HG03064 (cell line): ENCODE data around the gene GNAZ.
"Not testable (repeated sequence)": the region's sequence is repeated elsewhere in the genome, so short reads cannot be mapped to it uniquely, and the experiment has no call there.

Source experiments
- ATAC-seq: cut with Tn5 transposase; IDR thresholded peaks from one replicate; pipeline ENCODE4 v1.9.1; 2021; ENCODE audit warnings: low read depth; ENCODE audit not compliant: unreplicated experiment

GNAZ gene

DNA sequence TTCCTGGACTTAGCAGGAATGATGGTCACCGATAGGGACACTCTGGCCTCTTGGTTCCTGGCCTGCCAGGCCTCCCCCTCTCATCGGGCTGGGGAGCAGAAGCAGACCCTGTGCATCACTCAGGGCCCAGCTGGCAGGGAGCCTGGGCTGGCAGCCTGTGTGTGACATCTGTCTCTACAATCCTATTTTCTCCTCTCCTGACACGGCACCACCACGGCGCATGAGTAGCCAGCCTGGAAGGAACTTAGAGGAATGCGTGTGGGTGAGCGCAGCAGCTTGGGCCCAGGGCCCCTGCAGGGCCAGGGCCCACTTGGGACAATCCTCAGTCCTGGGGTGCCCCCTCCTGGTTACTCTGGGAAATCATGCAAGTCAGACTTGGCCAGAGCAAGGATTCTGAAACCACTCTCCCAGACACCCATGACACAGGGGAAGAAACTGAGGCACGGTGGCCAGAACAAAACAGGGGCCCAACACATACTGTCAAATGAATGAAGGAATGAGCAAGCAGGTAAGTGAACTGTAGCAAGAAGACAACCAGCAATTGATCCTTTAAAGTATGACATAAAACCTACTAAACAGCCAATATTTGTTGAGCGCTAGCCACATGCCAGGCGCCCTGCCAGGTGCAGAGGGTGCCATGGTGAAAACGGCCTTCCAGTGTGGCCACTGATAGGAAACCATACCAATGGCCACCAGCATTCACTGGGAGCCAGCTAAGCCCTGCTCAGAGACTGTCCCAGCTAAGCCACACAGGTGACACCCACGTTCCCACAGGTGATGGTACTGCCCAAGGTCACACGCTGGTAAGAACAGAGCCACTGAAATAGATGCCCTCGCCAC, 58.2 kb downstream of the GNAZ start:
- no peak for ATAC-seq

DNA sequence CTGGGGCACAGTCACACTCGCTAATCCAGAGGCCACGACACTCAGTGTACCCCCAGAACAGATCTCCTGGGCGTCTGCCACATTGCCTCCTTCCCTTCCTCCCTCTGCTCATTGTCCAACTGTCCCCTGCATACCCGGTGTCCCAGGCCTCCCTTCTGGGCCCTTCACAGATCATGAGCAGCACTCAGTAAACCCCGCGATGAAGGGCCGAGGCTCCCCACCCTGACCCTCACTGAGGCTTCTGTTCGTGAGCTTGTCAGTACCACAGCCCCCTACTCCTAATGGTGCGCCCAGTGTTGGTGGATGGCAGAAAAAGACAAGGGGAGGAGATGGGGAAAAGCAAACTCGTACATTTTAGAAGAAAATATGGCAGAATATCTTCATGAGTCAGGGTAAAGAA, 58.8 kb downstream of the GNAZ start:
- no peak for ATAC-seq

DNA sequence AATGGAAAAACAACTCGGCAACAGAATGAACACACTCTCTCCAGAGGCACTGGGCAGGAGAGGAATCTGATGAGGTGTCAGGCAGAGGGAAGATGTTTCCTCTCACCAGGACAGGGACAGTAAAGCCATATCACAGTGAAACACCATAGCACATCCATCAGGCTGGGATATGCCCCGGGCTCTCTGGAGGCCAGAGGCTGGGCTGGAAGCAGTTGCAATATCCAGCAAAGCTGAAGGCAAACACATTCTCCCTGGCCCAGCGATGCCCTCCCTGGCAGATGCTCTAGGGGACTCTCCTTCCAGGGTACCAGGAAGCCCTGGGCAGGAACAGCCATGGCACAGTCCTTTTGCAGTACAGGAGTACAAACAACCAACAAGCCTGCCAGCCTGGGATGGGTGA, 60.4 kb downstream of the GNAZ start:
- no peak for ATAC-seq

DNA sequence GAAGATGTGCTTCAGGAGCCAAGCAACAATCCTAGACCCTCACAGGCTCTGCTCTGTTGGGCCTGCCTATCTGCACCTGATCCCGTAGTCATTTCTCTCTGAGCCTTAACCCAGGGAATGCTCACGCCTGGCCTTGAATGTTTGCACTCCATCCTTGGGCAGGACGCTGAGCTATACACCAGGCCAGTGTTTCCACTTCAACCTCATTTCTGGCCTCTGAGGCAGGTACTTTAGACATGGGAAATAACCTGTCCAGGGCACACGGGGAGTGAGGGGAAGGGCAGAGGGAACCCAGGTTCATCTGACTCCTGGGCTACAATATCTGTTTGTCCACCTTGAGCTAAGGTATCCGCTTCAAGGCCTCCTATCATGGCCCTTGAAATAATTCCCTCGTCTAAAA, 61.6 kb downstream of the GNAZ start:
- ATAC-seq: no peak

DNA sequence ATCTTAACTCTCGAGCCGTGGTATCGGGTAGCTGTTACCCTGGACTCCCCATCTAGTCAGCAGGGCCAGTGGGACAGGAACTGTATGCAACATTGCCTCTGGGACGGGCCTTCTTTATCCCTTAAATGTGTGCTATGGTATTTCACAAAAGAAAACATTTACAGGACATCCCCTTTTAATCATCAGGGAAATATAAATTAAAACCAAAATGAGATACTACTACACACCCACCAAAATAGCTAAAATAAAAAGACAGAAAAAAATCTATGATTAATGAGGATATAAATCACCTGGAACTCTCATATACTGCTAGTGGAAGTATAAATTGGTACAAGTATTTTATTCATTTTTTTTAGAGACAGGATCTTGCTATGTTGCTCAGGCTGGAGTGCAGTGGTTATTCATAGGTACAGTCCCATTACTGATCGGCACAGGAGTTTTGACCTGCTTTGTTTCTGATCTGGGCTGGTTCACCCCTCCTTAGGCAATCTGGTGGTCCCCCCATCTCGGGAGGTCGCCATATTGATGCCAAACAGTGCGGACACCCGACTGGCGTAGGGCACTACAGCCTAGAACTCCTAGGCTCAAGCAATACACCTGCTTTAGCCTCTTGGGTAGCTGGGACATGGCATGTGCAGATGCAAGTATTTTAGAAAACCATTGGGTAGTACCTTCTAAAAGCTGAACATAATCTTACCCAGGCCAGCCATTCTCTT, 62.2 kb downstream of the GNAZ start:
- ATAC-seq: no peak

DNA sequence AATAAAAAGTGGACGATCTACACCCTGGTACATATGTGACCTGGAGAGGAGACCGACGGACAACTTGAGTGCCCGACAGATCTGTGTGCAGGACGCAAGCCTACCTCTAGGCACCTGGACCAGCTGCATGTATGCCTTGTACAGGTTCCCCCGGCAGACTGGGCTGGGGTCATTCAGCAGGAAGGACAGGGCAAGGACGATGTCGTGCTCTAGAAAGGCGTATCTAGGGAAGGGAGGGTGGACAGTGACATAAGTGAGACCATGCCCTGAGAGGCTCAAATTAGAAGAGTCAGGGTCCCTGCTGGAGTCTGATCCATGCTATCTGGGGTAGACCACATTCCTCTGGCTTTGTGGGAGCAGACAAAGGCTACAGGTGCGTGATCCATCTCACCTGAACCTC, 63.6 kb downstream of the GNAZ start:
- ATAC-seq: no peak

DNA sequence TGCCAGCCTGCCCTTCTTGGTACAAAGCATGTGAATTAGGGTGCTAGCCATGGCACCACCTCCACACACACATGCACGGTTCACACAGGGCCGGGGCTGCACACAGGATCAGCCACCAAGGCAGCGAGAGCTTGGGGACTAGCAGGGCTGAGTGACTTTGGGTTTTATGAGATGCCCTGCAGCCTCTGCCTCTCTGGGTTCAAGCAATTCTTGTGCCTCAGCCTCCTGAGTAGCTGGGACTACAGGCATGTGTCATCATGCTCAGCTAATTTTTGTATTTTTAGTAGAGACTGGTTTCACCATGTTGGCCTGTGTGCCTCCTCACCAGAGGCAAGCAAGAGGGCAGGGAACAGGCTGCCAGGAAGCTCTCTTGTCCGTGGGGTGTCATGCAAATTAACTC, 66.7 kb downstream of the GNAZ start:
- ATAC-seq: not testable (repeated sequence)

DNA sequence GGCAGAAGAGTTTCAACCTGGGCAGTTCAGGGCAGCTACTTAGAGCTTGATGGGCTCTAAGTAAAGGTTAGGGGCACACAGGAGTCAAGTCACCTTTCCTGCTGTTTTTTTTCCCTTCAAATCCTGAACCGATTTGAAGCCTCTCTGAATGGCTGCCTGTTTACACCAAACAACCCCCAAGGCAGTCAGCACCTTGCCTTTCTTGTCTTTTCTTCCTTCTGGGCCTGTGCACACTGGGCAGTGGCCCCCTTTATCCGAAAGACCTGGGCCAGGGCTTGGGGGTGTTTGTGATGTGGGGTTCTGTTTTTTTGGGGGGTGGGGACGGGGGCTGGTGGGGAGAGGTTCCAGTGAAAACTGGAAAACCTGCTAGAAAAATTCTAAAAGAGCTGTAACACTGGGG, 67.1 kb downstream of the GNAZ start:
- ATAC-seq: no peak

DNA sequence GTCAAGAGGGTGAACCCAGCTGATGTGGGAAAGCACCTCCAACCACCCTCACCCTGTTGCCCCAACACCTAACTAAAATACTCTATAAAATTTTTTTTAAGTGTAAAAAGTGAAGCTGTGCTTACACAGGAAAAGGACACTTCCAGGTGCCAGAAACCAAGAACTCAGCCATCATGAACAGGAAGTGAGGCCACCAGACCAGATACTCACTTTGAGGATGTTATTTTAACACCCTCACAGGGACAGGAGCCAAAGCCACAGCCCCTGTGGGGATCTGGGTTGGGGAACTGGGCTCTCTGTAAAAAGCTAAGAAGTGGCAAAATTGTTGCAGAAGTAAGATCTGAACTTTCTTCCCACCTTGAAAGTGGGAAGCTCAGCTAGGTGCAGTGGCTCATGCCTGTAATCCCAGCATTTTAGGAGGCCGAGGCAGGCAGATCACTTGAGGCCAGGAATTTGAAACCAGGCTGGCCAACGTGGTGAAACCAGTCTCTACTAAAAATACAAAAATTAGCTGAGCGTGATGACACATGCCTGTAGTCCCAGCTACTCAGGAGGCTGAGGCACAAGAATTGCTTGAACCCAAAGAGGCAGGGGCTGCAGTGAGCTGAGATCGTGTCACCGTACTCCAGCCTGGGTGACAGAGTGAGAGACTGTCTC, 67.7 kb downstream of the GNAZ start:
- ATAC-seq: no peak

DNA sequence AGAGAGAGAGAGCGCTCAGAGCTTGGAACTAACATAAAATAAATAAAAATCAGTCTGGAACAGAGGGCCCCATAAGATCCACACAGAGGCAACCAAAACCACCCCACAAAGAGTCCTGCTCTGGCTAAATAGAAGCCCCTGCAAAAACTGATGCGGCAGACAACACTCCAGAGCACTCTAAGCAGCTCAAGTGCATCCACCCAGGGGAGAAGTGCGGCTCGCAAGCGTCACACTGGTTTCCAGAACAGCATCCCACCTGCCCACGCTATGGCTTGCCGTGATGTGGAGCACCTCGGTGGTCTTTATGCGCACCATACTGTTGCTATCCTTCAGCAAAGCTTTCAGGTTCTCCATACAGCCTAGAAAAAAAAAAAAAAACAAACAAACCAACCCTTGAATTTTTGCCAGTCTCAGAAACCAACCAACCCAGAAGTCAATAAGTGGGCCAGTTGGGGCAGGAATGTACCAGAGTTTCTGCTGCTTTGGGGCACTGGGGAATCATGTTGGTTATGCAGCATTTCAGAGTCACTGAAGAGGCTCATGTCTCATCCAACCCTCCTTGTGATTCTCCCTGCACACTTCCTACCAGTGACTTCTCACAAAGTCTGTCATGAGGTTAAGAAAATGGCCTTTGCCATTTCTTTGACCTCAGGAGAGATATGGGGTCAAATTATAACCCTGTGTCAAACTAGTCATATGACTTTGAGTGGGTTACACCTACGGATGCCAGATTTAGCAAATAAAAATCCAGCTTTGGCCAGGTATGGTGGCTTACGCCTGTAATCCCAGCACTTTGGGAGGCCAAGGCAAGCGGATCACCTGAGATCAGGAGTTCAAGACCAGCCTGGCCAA, 68.5 kb downstream of the GNAZ start:
- ATAC-seq: no peak

DNA sequence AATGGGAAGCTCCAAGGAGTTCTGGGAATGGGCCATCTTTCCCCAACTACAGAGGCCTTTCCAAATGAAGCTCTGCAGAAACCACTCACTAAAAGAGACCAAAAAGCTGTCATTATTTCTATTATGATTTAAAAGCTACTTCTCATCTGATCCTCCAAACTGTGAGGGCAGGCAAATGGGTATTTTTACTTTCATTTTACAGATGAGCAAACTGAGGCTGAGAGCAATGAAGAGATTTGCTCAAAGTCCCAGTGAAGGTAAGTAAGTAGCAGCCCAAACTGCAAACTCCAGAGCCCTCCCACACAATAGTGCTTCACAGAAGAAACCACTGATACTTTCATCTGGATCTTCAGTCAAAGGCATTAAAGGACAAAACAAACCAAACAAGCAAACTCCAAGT, 70.1 kb downstream of the GNAZ start:
- ATAC-seq: no peak

DNA sequence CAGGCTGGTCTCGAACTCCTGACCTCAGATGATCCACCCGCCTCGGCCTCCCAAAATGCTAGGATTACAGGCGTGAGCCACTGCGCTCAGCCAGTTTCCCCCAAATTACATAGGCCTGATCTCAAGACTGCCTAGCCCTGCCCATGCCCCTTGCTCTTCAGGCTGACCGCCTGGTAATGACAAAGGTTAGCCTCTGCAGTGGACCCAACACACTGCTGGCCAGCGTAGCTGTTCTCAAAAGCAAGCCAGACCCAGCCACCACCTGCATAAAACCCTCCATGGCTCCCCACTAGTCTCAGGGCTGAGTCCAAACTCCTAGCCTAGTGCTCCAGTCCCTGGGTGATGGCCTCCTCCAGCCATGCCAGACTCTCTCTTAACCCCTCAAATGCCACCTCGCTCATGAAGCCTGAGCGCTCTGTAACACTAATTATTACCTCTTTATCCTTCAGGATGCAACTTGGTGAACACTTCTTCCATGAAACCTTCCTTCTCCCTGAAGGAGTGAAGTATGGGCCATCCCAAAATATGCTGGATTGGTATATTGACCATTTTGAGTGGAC, 72.3 kb downstream of the GNAZ start:
- ATAC-seq: no peak

DNA sequence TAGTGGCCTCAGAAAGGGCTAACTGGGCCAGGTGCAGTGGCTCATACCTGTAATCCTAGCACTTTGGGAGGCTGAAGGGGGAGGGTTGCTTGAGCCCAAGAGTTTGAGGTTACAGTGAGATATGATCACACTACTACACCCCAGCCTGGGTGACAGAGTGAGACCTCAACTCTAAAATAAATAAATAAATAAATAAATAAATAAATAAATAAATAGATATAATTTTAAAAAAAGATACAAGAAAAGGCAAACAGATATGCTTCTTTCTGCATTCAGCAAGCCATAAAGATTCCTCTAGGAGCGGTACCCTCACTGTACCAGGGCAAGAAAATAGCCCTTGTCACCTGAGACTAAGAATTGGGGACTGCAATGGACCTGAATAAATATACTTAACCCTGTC, 72.8 kb downstream of the GNAZ start:
- no peak for ATAC-seq

DNA sequence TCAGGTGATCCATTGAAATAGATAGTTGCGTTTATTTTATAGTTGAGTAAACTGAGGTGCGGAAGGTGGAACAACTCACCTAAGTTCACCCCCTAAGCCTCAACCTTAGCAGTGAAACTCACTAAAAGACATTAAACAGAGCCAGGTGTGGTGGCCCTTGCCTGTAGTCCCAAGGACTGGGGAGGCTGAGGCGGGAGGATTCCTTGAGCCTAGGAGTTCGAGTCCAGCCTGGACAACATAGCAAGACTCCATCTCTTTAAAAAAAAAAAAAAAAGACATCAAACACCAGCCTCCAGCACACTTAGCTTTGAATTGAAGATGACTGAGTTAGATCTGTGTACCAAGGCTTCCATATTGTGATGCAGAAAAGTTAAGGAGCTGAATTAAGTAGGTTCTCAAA, 74.1 kb downstream of the GNAZ start:
- no peak for ATAC-seq

DNA sequence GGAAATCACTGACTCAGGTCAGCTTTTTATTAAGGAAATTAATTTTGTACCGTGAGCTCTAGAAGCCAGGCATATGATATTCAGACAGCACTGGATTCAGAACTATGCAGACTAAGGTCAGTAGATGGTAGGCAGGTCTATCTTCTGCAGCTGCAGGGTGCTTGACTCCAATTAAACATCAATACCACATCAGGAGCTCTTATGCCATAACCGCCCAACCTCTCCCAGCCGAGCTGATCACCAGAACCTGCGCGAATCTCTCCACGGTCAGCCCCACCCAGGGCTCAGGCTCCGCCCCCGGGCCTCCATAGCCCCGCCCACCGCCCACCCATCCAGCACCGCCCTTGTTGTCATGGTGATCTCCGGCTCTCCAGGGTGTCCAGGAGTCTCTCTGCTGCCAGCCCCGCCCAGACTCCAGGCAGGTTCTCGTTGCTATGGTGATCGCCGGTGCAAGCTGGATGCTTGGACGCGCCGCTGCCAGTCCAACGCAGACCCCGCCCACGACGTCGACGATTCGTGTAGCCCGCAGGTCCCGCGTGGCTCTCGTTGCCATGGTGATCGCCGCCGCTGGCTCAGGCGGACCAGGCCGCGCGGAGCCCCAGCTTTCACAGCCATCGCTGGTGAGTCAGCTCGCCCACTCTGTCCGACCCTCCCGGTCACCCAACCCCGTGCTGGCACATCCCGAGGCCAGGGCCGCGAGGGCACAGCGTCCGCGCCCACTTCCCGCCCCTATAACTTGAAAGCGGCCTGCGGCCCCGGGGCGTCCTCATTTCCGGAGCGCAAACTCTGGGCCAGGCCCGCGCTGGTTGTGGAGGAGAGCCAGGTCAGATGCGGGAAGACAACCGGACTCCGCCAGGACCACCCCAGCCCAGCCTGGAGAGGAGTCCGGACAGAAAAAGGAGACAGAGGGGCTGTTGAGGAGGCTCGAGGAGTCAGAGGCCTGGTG, 74.9 kb downstream of the GNAZ start, which contains the start of gene RAB36:
RAB36 (plus strand) TSS at position 546 of the 946 bp plus-strand sequence. CDS start 1,140 bp downstream, outside the sequence.
- ATAC-seq: no peak

DNA sequence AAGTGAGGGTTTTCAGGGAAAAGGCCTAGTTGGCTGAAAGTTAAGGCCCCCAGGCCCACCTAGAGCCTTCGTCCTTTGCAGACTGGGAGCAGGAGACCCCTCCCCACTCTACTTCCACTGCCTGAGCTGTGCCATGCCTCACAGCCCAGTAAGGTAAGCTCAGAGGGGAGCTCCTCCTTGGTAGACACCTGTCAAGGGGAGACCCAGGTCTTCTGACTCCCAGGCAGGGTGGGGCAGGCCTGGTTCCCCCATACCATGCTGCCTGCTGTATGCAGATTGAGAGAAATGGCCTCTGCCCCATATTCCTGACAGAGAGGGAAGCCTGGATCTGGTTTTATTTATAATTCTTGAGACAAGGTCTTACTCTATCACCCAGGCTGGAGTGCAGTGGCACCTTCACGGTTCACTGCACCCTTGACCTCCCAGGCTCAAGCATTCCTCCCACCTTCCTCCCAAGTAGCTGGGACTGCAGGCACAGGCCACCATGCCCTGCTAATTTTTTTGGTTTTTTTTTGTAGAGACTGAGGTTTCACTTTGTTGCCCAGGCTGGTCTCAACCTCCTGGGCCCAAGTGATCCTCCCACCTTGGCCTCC, 75.7 kb downstream of the GNAZ start:
- no peak for ATAC-seq

DNA sequence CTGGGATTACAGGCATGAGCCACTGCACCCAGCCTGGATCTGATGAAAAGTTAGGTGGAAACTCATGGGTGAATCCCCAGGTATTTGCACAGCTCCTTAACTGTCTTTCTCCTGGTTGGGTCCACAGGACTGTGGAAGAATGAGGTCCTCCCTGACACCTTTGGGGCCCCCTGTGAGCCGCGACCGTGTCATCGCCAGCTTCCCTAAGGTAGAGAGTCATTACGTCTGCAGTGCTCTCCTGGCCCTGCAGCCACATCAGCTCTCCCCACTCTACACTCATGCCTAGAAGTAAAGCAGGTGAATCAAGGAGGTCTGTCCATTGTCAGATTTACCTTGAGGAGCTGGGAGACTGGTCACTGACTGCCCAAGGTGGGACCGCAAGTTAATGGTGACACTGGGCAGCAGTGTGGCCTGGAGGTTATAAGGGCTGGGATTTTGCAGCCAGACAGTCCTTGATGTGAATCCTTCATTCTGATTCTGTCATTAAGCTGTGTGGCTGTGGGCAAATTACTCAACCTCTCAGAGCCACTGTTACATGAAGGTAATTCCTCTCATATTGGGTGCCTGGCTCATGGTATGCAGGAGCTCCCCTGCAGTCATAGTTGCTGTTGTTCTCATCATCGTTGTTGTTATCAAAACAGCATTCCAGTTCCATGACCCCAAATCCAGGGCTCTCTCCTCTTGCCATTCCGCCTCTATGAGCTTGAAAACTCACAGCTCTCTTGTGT, 76.3 kb downstream of the GNAZ start:
- no peak for ATAC-seq
